ENCODE data around the gene CT47A1. TPM values are rescaled to one million over a fixed set of nuclear protein-coding genes. Genes with fewer than 3 reads are reported as not detected.

The CT47A1 gene
- total and polyA plus RNA-seq, 2 donors (not counting 1 experiment from before 2014, with no cell fraction given), result not detected

- POLR2A ChIA-PET, result no interaction called here
- Histone ChIP-seq H3K36me3 (replicated peaks in 1 of 2; ENCODE audit: control extremely low read depth in 1 of 2, control insufficient read depth in 1 of 2, extremely low read depth in 1 of 2, insufficient read depth in 2 of 2, low read length in 1 of 2) (no peaks in the 10 kb centered on the region), H2AFZ (ENCODE audit: insufficient read depth, low read depth, low read length, poor library complexity, severe bottlenecking) (no peak overlapping the region), H3K79me2 (ENCODE audit: control insufficient read depth, insufficient read depth, low read length) (no peaks in the 10 kb centered on the region), H3K27ac (ENCODE audit: low read length in 2 of 2) (no peak overlapping the region), H3K9ac (ENCODE audit: low read length) (no peak overlapping the region), H3K4me1 (ENCODE audit: control insufficient read depth in 2 of 2, insufficient read depth in 2 of 2, low read length in 2 of 2) (no peaks in the 10 kb centered on the region), H3K27me3 (replicated peaks in 1 of 4; ENCODE audit: control extremely low read depth in 1 of 4, control insufficient read depth in 3 of 4, insufficient read depth in 4 of 4, low read length in 3 of 4) (no peaks in the 10 kb centered on the region), H3K9me3 (ENCODE audit: control extremely low read depth in 1 of 3, control insufficient read depth in 2 of 3, insufficient read depth in 1 of 3, low read length in 2 of 3) (no peaks in the 10 kb centered on the region), H3K4me2 (replicated peaks; ENCODE audit: low read depth, low read length, poor library complexity, severe bottlenecking) (no peak overlapping the region), H3K4me3 (ENCODE audit: control extremely low read depth in 1 of 5, extremely low read depth in 1 of 5, insufficient read depth in 1 of 5, low read depth in 2 of 5, low read length in 4 of 5) (no peak overlapping the region), H4K20me1 (ENCODE audit: control insufficient read depth, insufficient read depth, low read length, poor library complexity, severe bottlenecking) (no peaks in the 10 kb centered on the region)
- no peak overlapping the region for H3K27ac Mint-ChIP-seq
- H3K27me3 Mint-ChIP-seq, result peaks cover 11% of the 10 kb centered on the region
- DNase-seq (no peak), ATAC-seq (ENCODE audit: low read depth) (no peak)
- intact Hi-C loops (cut with micrococcal nuclease), result no loop called here
- CTCF ChIA-PET, result no interaction called here
- no peaks in the 10 kb centered on the region for H3K4me1 Mint-ChIP-seq
- no peak for TF ChIP-seq CTCF (IDR thresholded peaks at IDR 0.05)
- TF ChIP-seq EZH2 (IDR thresholded peaks at IDR 0.05; ENCODE audit: borderline replicate concordance, insufficient read depth, low read depth, low read length, poor library complexity, severe bottlenecking), result no peak
- no peak overlapping the region for H3K4me3 Mint-ChIP-seq
- no CpG with 5 or more reads among the region's 4 CpGs for WGBS (ENCODE audit: insufficient coverage)
- no peaks in the 10 kb centered on the region for H3K9me3 Mint-ChIP-seq (ENCODE audit: insufficient read depth)
Observed at GRCh38 chrX:121030083-121030482, 44.5 kb upstream of the CT47A1 start.

DNA sequence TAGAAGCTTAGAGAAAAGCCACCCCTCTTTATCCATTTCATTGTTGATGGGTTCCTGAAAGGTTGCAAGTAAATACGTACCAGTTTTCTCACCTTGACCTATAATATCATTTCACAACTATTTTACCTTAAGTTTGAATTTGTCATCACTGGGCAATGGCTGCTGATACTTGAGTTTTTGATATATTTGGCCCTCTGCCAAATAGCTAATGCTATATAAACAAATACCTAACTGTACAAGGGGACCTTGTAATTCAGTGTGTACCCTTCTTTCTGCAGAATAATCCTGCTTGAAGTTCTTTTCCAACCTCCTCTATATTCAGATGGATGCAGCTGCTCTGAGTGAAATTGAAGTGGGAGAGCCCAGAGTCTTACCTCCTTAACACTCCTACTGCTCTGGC lies 42.9 kb upstream of the CT47A1 start:
- Histone ChIP-seq H3K27ac (ENCODE audit: low read length in 2 of 2) (no peak overlapping the region), H3K27me3 (replicated peaks in 1 of 4; ENCODE audit: control extremely low read depth in 1 of 4, control insufficient read depth in 3 of 4, insufficient read depth in 4 of 4, low read length in 3 of 4) (no peaks in the 10 kb centered on the region), H2AFZ (ENCODE audit: insufficient read depth, low read depth, low read length, poor library complexity, severe bottlenecking) (no peak overlapping the region), H3K4me2 (replicated peaks; ENCODE audit: low read depth, low read length, poor library complexity, severe bottlenecking) (no peak overlapping the region), H3K9me3 (ENCODE audit: control extremely low read depth in 1 of 3, control insufficient read depth in 2 of 3, insufficient read depth in 1 of 3, low read length in 2 of 3) (no peaks in the 10 kb centered on the region), H4K20me1 (ENCODE audit: control insufficient read depth, insufficient read depth, low read length, poor library complexity, severe bottlenecking) (no peaks in the 10 kb centered on the region), H3K4me1 (ENCODE audit: control insufficient read depth in 2 of 2, insufficient read depth in 2 of 2, low read length in 2 of 2) (no peaks in the 10 kb centered on the region), H3K9ac (ENCODE audit: low read length) (no peak overlapping the region), H3K4me3 (ENCODE audit: control extremely low read depth in 1 of 5, extremely low read depth in 1 of 5, insufficient read depth in 1 of 5, low read depth in 2 of 5, low read length in 4 of 5) (no peak overlapping the region), H3K79me2 (ENCODE audit: control insufficient read depth, insufficient read depth, low read length) (no peaks in the 10 kb centered on the region), H3K36me3 (replicated peaks in 1 of 2; ENCODE audit: control extremely low read depth in 1 of 2, control insufficient read depth in 1 of 2, extremely low read depth in 1 of 2, insufficient read depth in 2 of 2, low read length in 1 of 2) (no peaks in the 10 kb centered on the region)
- intact Hi-C loops (cut with micrococcal nuclease), result no loop called here
- H3K9me3 Mint-ChIP-seq (ENCODE audit: insufficient read depth), result no peaks in the 10 kb centered on the region
- ATAC-seq (ENCODE audit: low read depth) (no peak), DNase-seq (no peak)
- H3K4me3 Mint-ChIP-seq, result no peak overlapping the region
- no peaks in the 10 kb centered on the region for H3K4me1 Mint-ChIP-seq
- ChIA-PET POLR2A (no interaction called here), CTCF (no interaction called here)
- no peak overlapping the region for H3K27ac Mint-ChIP-seq
- no CpG with 5 or more reads among the region's 1 CpG for WGBS (ENCODE audit: insufficient coverage)
- H3K27me3 Mint-ChIP-seq, result peaks cover 10% of the 10 kb centered on the region
- TF ChIP-seq CTCF (IDR thresholded peaks at IDR 0.05), result no peak
- TF ChIP-seq EZH2 (IDR thresholded peaks at IDR 0.05; ENCODE audit: borderline replicate concordance, insufficient read depth, low read depth, low read length, poor library complexity, severe bottlenecking), result no peak

Data from B cell (primary cell).